T-helper 2 cell (primary cell): ENCODE data around the gene CPSF4L.
"Not testable (repeated sequence)": the region's sequence is repeated elsewhere in the genome, so short reads cannot be mapped to it uniquely, and the experiment has no call there.

Experiments used
- DNase-seq, 5 experiments: peaks; one replicate each; pipeline versions ENCODE4 v3.0.0 to v3.0.0-alpha.2; 2012 to 2022

Gene CPSF4L

DNA sequence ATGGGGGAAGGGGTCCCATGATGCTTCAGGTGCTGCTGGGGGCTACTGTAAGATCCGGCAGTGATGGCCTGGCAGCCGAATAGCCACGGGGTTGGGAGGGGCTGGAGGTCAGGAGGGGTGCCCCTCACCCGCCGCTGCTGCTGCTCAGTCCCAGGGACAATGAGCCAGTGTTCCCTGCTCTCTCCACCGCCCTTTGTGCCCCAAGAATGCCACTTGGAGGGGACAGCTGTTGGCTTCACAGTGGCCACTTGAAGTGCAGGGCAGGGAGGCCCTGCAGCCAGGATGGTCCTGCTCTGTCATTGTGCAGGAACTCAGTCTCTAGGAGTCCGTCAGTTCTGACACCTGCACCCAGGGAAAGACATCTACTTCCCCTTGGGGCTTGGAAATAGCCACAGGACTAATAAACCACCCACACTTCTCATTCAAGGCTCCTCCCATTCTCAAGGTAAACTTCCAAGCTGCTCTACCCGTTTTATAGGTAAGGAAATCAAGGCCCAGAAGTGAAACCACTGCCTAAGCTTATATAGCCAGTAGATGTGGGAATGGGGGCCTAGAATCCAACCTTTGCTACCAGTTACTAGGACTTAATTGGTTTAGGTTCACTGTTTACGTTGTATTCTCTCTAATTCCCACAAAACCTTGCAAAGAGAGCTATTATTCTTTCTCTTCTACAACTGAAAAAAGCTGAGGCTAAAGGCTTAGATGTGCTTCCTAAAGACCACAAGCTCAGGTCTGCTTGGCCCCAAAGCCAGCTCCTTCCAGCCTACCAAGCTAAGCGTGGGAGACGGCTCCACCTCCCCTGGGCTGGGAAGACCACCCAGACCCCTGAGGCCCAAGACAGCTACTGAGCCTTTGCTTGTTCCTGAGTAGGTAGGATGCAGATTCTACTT lies 6.2 kb upstream of the CPSF4L start:
- no peak for DNase-seq

DNA sequence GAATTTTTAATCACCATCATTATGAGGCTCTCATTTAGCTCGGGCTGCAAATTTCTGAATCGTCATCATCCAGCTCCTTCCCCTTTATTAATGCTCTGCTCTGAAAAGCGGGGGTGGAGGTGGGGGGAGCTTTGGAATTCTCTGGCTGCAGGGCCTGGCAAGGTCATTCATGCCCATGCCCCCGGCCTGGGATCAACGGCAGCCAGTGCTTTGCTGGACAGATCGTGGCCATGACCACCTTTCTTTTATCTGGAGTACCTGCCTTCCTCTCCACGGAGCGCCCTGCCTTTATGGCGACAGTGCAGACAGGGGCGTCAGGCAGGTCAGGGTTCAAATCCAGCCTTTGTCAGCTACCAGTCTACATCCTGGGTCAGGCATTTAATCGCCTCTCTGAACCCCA lies 5.1 kb upstream of the CPSF4L start:
- no peak for DNase-seq

DNA sequence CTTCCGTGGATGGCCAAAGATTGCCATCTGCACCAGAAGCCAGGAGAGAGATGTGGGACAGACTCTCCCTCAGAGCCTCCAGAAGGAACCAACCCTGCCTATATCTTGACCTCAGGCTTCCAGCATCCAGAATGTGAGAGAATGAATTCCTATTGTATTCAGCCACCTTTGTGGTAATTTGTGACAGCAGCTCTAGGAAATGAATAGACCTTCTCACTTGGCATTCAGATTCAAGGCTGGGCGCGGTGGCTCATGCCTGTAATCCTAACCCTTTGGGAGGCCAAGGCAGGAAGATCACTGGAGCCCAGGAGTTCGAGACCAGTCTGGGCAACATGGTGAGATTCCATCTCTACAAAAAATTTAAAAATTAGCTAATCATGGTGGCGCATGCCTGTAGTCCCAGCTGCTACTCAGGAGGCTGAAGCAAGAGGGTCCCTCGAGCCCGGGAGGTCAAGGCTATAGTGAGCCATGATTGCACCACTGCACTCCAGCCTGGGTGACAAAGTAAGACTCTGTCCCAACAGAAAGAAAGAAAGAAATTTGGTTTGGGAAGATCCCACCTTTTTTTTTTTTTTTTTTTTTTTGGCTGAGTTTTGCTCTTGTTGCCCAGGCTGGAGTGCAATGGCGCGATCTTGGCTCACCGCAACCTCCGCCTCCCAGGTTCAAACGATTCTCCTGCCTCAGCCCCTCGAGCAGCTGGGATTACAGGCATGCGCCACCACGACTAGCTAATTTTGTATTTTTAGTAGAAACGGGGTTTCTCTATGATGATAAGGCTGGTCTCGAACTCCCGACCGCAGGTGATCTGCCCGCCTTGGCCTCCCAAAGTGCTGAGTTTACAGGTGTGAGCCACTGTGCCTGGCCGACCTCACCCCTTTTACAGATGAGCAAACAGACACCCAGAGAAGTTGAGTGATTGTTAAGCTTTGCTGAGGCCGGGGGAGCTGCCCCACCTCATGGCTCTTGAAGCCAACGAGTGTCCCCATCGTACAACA lies 4.3 kb upstream of the CPSF4L start:
- DNase-seq: no peak

DNA sequence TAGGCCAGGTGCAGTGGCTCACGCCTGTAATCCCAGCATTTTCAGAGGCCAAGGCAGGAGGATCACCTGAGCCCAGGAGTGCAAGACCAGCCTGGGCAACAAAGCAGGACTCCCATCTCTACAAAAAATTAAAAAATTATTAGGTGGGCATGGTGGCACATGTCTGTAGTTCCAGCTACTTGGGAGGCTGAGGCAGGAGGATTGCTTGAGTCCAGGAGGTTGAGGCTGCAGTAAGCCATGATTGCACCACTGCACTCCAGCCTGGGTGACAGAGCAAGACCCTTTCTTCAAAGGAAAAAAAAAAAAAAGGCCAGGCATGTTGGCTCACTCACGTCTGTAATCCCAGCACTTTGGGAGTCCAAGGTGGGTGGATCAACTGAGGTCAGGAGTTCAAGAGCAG lies 2.8 kb upstream of the CPSF4L start:
- not testable (repeated sequence) for DNase-seq

DNA sequence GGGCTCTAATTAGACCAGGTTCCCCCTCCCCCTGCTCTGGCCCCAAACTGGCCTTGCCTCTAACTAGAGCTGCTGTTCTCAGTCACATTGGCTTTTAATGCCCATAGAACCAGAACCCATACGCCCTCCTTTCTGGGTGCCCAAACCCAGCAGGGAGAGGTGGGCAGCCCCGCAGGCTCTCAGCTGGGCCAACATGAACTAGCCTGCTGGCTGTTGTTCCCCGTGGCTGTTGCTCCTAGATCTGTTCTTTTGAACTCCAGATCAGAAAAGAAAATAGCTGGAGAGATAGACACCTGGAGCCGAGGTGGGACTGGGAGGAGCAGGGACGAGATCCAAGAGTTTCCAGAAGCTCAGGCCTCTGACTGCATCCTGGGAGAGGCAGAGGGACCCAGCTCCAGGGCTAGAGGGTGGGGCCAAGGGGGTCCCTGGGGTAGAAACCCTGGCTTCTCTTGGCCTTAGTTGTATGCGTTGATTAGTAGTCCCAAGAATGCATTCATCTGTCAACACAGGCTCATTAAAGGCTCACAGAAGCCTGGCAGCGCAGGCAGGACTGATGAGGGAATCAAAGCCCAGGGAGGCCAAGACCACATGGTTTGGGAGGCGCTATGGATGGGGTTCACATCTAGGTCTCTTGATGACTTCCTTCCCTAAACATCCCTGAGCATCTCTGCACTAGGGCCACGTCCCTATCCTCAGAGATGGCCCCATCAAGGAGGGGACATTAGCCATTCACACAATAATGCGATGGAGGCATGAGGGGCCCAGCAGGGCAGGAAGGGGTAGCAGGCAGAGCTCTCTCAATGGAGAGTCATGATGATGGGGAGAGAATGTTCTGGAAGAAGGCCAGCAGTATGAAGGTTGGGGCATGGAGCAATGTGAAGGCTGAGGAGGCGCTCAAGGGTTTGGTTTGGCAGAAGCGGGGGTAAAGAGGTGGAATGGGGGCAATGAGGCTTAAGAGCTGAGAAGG lies 1.3 kb upstream of the CPSF4L start:
- no peak for DNase-seq

DNA sequence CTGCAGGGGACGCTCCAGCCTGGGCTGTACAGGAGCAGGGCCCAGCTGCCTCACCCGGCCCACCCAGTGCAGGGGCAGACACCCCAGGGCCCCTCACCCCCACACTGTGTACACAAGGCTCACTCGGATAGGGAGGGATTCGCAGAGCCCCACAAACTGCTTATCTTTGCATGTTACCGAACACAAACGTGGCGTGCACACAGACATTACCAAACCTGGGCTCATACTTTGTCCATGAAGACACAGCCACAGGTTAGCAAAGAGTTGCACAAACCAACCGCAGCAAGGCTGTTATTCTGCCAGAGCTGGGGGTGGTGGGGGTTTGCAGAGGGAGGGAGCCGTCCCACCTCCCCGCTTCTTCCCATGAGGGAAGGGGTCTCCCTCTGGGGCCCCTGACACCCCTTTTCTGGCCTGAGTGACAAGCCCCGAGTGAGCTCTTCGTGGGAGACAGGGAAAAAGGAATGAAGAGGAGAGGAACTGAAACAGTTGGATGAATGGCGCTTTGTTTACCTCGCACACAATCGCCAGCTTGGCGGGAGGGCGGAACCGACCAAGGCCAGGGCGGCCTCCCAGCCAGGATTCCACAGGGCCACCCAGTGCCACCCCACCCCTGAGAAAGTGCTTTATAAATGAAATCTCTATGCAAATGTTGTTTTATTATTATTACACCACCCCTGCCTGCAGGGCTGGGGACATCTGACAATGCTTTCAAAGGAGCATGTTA lies 434 bp upstream of the CPSF4L start:
- DNase-seq: no peak

DNA sequence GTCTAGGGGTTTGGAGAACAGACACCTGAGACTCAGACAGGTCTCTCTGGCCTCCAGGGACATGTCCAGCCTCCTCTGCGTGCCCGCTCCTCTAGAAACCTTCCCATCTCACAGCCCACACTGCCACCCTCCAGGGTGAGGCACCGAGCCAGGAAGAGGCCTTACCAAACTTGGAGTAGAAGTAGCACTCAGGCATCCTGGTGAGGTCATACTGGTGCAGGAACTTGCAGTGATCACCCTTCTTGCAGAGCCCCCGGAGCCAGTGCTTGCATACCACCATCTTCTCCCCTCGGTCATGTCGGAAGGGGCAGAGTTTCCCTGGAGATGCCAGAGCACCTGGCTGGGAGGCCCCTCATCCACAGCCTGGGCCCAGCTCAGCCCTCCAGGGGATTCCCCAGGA lies 4.2 kb downstream of the CPSF4L start:
- DNase-seq: no peak

DNA sequence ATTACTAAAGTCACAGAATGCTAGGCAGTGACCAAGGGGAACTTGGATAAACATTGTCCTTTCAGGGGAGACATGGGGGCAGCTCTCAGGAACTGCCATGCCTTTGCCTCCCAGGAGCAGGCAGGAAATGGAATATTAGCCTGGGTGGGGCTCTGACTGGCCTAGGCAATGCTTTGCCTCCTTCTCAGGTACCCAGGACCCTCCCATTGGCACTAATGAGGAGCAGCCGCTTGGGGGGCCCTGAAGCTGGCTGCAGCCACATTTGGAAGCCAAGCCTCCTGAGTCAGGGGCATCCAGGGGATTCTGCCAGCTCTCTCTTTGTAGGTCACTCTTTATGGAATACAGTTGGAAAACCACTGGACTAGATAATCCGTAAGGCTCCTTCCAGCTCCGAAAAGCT lies 5.5 kb downstream of the CPSF4L start:
- no peak for DNase-seq

DNA sequence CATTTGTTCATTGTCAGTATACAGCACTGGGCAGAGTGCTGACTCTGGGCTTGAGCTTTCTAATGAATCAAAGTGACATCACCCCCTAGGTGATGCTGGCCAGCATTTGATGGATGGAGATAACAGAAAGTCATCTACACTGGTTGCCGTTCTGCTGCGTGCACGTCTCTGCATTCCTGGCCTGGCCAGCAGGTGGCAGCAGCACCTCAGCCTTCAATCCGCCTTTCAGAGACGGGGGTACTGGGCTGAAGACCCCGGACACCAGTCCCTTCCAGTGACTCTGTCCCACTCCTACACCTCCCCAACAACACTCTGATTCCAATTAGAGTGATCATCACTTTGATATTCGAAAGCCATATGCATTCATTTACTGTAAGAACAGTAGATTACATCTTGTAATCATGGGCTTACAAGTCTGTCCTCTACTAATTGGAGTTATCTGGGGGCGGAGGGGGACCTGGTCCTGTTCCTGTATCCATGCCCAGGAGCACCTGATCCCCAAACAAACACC lies 6.0 kb downstream of the CPSF4L start:
- peak; percentile 9 to 63 (median 35) for DNase-seq

DNA sequence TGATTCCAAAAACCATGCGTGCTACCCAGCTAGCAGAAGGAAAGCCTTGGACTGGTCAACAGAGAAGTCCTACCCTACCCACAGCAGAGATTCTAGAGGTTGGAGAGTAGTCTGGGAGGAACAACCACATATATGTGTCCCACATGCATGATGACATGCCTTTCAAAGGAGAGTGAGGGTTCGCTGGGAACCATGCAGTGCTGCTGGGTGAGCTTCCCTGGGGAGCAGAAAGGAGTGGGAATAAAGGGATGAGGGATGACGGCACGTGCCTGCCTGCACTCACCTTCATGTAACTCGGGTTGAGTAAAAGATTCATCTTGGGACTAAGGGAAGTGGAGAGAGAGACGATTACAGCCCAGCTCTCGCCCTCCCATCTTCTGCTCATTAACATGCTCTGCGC lies 9.8 kb downstream of the CPSF4L start:
- DNase-seq: no peak

DNA sequence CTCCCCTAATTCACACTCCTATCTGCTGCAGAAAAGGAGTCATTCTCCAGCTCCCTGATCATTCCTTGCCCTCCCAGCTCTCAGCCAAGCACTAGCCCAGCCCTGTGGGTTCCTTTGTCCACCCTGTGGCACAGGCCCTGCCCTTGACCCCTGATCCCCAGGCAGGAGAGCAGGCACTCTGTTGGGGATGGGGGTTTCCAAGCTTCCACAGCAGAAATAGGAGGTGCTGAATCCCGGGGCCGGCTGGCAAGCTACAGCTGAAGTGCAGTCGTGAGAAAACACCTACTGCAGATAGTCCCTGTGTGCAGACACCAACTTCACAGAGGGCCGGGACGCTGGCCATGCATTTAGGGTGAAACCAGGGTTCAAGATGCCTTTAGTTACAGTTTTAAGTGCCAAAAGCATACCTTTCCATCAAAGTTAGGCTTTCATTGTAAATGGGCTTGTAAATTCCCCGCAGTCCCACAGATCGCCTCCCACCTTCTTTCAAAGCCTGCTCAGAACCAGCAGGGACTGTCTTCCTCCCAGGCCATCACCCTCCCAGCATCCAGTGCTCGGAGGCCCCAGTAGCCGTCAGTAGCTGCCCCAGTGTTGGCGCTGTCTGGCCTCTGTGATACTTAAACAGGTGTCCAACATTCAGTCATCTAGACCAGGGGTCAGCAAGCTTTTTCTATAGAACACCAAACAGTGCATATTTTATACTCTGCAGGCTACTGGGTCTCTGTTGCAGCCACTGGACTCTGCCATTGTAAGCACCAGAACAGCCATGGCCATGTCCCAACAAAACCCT lies 10.6 kb downstream of the CPSF4L start:
- no peak for DNase-seq

DNA sequence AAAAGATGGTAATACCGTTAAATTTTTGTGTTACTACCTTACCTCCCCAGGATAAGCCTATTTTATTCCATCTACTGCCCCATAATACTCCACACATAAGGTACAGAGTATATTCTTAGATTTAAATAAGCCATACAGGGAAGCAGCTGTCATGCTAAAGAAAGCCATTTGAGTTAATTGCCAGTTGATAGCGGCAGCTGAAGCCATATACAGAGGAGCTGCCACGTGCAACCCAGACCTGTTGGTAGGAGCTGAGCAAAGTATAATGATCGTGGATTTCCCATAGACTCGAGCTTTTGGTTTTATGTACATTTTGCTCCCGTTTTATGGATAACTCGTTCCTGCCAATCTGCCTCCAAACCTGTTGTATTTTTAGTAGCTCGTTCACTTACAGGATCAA lies 12.0 kb downstream of the CPSF4L start:
- no peak for DNase-seq

DNA sequence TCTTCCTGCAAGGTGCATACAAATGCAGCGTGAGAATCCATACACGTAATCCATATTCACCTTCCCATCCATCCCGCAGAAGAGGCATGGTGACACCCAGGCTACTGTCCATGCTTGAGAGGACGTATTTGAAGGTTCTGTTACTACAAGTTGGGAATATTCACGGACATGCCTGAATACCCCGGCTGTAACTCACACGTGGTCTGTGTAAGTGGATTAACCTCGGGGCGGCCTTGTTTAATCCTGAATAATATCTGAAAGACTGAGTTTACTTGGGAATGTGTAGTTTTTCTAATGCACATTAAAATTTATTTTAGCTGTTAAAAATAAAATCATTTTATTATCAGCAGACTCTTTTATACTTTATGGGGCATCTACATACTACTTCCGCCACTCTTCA lies 13.1 kb downstream of the CPSF4L start:
- no peak for DNase-seq

DNA sequence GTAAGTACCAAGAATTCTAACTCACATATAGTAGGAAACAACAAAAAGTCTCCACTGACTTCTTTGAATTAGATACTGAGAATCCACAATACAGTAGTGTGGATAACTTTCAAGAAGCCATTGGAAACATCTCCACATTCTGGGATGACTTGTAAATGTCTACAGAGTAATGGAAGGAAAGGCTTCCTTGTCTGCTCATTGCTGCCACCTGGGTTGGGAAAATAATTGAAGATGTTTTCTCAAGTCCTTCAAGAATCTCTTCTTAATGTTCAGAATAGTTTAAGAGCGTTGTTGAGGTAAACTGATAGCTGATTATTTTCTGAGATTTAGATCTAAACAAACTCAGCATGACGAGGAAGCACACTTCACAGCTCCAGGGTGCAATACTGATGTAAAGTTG lies 14.0 kb downstream of the CPSF4L start:
- no peak for DNase-seq

DNA sequence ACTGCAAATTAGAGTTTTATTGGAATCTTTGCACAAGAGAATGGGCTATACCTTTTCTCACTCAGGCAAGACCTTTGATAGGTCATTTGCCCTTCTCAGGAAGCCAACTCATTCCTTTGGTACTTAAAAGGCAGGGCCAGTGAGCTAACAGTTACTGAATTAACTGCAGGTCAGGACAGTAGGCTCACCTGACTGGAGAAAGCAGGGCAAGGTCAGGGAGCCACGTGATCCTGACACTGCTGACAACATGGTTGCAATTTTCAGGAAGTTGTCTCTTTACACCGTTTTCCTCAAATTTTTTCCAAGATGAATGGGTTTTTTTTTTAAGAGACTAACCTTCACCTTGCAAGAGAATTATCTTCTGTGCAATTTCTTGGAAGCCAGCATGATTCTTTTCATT lies 21.1 kb downstream of the CPSF4L start:
- DNase-seq: no peak

DNA sequence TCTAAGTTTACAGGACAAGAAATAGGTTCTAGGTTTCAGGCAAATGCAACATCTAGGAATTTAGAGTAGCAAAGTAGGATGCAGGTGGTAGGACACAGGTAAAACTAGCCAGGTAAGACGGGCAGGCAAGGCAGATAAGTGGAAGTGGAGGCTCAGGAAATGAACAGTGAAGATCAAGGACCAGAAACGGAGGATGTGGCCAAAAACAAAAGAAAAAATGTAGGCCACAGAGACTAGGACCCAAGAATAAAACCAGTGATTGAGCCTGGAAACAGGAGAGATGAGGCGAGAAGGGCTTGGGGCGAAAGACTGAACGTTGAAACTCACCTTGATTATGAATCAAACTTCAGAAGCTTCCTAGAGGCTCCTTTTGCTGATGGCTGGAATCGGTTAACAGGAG lies 24.0 kb downstream of the CPSF4L start:
- no peak for DNase-seq

DNA sequence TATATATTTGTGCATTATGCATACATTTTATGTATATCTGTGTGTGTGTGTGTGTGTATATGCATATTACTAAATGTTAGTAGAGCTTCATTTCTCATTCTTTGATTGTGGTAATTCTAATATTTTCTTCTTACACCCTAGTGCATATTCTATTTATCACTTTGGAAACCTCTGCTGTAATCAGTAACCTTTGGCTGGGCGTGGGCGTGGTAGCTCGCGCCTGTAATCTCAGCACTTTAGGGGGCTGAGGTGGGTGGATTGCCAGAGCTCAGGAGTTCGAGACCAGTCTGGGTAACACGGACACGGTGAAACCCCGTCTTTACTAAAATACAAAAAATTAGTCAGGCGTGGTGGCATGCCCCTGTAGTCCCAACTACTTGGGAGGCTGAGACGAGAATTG lies 26.9 kb downstream of the CPSF4L start:
- no peak for DNase-seq

DNA sequence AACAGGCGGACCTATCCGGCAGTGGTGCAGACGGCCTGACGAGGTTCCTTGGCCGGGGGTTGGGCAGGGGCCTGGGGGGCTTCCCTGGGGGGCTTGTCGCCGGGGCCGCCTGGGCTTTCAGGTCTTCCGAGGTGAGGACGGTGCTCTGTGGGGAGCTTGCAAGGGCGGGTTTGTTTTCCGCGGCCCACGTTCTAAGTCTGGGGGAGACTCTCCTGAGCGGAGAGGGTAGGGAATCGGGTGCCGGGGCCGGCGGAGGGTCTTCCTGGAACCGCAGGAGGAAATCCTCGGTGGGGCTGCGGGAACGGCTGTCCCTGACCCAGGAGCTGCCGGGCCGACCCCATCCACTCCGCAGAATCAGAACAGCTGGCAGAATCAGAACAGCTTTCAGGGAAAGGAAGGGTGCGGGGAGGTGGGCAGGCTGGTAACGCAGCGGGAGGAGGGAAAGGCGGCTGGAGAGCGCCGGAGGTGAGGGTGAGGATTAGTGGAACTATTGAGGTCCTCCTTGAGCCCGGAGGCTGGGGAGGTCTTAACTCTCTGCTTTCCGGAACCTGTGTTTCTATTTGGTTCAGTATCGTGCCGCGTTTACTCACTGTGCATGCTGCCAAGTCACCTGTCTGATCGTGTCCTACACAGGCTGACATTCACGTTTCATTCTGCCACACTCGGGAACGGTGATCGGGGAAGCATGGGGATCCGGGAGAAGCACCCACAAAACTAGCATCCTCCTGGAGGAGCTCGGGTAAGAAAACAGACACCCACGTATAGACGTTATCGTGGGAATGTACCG lies 28.9 kb downstream of the CPSF4L start:
- peak in 2 of 5 experiments; percentile 9 to 64 for DNase-seq

DNA sequence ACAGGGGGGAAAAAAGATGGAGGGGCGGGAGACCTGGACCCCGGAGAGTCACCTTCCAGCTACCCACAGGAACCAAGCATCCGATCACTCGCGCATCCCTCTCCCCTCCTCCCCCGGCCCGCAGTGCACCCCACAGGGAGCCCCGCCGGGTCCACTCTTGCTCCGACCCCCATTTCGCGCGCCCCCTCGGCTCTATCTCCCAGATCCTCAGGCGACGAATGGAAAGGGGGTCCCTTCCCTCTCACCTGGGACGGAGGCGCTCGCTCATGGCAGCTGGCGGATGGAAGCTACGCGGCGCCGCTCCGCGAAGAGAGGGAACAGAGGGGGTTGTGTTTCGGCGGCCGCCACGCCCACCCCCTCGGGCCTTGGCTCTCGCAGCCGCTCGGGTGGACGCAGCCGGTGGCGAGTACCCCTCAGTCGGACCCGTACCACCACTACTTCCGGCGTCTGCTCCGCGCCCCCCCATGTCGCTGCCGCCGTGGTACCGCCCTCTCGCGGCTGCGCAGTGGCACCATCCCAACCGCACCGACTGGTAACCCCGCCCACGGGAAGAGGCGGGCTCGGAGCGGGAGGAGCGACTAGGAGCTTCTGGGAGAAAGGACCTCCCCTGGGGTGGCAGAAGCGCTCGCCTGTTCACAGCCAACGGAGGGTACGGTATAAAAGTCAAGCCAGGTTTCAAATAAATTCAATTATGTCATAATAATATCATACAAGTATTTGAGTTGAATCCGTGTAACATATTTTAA lies 29.7 kb downstream of the CPSF4L start:
- peak; percentile 91 to 98 (median 94) for DNase-seq
